DND-41 (cell line): Measurements from ENCODE around the gene NAV1.

Source experiments
- ATAC-seq: fragments of 200-7000 bp; cut with Tn5 transposase; 3 replicates; pipeline ENCODE4 v1.9.1; 2021; ENCODE audit warnings: low read depth; ENCODE audit not compliant: insufficient read depth
- DNase-seq: peaks from one replicate; pipeline ENCODE4 v3.0.0-alpha.2; 2020
- H2AFZ ChIP-seq: 2 replicates; pipeline ENCODE4 v1.6.0; 2012; ENCODE audit warnings: low read depth, low read length
- H3K27ac ChIP-seq: 2 replicates; pipeline ENCODE4 v1.5.1; 2012; ENCODE audit warnings: low read length, inconsistent platforms
- H3K27me3 ChIP-seq: fragments of 200-600 bp; sonication (generic); 2 replicates; pipeline ENCODE4 v1.6.0; 2012; ENCODE audit warnings: low read length, mild to moderate bottlenecking, inconsistent platforms; ENCODE audit not compliant: insufficient read depth, poor library complexity
- H3K36me3 ChIP-seq: 2 replicates; pipeline ENCODE4 v1.5.1; 2012; ENCODE audit warnings: low read length, inconsistent platforms; ENCODE audit not compliant: insufficient read depth
- H3K4me1 ChIP-seq: 2 replicates; pipeline ENCODE4 v1.5.1; 2012; ENCODE audit warnings: mild to moderate bottlenecking, low read length; ENCODE audit not compliant: insufficient read depth
- H3K4me2 ChIP-seq: 2 replicates; pipeline ENCODE4 v1.6.0; 2012; ENCODE audit warnings: mild to moderate bottlenecking, moderate library complexity, low read length, inconsistent platforms; ENCODE audit not compliant: insufficient read depth
- H3K4me3 ChIP-seq, 2 experiments: fragments of 200-600 bp in 1 of 2; shearing (Covaris generic) in 1 of 2; 2 replicates each; pipeline ENCODE4 v1.5.1; 2012 to 2016; ENCODE audit warnings: inconsistent platforms in 2 of 2, low read length in 2 of 2, mild to moderate bottlenecking in 2 of 2, low read depth in 1 of 2, moderate library complexity in 1 of 2
- H3K79me2 ChIP-seq: 2 replicates; pipeline ENCODE4 v1.6.0; 2012; ENCODE audit warnings: low read length, inconsistent platforms; ENCODE audit not compliant: insufficient read depth
- H3K9ac ChIP-seq: 2 replicates; pipeline ENCODE4 v1.6.0; 2012; ENCODE audit warnings: low read depth, mild to moderate bottlenecking, inconsistent platforms, low read length, moderate library complexity
- H3K9me3 ChIP-seq: 2 replicates; pipeline ENCODE4 v1.5.1; 2012; ENCODE audit warnings: low read length, moderate library complexity, mild to moderate bottlenecking, inconsistent platforms; ENCODE audit not compliant: insufficient read depth, severe bottlenecking
- H4K20me1 ChIP-seq: 2 replicates; pipeline ENCODE4 v1.6.0; 2012; ENCODE audit warnings: low read length; ENCODE audit not compliant: insufficient read depth
- EZH2 ChIP-seq: IDR thresholded peaks from 3 replicates; pipeline ENCODE4 v1.6.1; 2012; ENCODE audit warnings: borderline replicate concordance, low read depth, mild to moderate bottlenecking, moderate library complexity, low read length, inconsistent platforms; ENCODE audit not compliant: severe bottlenecking
- TF ChIP-seq, protein P1 (sequence below): IDR thresholded peaks from 2 replicates; pipeline ENCODE4 v1.5.1; 2012; ENCODE audit warnings: borderline replicate concordance, low read length, moderate library complexity, mild to moderate bottlenecking; ENCODE audit not compliant: poor library complexity, severe bottlenecking; ENCODE audit errors: extremely low read depth

NAV1 gene, protein sequence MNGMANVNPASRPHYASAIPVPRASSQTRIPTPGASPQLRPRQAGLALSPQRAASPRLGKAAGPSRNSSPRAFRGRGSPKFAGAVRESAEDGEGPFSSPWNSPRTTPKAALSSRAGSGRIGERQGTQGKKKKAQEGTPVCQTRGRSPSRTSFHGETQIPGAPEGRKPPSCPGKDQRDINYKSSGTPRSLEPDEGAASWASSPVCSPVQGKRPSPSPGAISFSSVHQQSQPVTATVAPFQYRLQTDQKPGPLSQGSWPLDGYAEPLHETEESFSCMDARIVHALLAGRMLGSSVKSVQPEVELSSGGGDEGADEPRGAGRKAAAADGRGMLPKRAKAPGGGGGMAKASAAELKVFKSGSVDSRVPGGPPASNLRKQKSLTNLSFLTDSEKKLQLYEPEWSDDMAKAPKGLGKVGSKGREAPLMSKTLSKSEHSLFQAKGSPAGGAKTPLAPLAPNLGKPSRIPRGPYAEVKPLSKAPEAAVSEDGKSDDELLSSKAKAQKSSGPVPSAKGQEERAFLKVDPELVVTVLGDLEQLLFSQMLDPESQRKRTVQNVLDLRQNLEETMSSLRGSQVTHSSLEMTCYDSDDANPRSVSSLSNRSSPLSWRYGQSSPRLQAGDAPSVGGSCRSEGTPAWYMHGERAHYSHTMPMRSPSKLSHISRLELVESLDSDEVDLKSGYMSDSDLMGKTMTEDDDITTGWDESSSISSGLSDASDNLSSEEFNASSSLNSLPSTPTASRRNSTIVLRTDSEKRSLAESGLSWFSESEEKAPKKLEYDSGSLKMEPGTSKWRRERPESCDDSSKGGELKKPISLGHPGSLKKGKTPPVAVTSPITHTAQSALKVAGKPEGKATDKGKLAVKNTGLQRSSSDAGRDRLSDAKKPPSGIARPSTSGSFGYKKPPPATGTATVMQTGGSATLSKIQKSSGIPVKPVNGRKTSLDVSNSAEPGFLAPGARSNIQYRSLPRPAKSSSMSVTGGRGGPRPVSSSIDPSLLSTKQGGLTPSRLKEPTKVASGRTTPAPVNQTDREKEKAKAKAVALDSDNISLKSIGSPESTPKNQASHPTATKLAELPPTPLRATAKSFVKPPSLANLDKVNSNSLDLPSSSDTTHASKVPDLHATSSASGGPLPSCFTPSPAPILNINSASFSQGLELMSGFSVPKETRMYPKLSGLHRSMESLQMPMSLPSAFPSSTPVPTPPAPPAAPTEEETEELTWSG (N-terminal part only)

DNA sequence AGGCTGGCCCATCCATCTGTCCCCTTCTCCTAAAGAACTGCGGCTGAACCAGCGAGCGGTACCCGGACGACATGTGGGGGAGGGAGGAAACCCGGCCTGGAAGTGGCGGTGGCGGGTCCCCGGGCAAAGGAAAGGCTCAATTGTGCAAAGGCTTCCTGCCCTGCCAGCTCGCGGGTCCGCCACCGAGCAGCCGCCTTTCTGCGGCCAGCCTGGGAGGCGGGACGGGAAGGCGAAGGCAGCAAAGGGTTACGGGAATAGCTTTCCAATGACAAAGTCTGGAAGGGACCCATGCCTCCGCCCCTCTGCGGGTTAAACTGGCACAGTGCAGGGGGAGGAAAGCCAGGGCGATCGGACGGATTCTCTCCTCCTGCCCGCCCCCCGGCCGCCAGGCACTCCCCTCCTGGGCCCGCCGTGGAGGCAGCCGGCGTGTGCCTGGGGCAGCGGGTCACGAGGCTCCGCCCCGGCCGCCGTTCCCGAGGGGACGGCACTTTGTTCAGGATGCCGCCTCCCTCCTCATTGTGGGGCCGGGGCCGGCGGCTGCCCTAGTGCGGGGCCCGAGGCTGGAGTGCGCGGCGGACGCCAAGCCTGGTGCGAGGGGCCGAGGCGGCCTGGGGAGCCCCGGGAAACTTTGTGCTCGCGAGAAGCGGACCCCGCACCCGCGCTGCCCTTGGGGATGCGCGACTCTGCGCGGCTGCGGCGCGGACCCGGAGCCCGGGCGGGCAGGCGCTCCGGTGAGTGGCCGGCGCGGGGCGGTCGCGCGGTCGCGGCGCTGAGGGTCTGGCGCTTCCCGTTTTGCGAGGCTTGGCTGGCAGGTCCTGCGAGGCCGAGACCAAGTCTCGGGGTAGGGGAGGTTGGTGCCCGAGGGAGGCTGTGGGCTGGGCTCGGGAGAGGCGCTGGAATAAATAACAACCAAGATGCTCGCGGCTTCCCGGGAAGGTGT, at the start of gene NAV1:
Gene NAV1, plus strand, starts transcription at position 516 of the 940 bp plus-strand sequence. CDS start 83,758 bp downstream, outside the sequence.
- Histone ChIP-seq H3K79me2 (no peaks in the 10 kb centered on the region), H3K4me3 (no peak within 1 kb of the TSS), H3K27ac (no peak within 1 kb of the TSS), H3K9me3 (no peaks in the 10 kb centered on the region), H2AFZ (no peak within 1 kb of the TSS), H3K9ac (no peak within 1 kb of the TSS), H4K20me1 (peaks cover 5% of the 10 kb centered on the region), H3K27me3 (peaks cover 32% of the 10 kb centered on the region), H3K4me2 (no peak within 1 kb of the TSS), H3K36me3 (no peaks in the 10 kb centered on the region), H3K4me1 (no peaks in the 10 kb centered on the region)
- TF ChIP-seq EZH2, result peak; percentile 64
- TF ChIP-seq, protein P1, sequence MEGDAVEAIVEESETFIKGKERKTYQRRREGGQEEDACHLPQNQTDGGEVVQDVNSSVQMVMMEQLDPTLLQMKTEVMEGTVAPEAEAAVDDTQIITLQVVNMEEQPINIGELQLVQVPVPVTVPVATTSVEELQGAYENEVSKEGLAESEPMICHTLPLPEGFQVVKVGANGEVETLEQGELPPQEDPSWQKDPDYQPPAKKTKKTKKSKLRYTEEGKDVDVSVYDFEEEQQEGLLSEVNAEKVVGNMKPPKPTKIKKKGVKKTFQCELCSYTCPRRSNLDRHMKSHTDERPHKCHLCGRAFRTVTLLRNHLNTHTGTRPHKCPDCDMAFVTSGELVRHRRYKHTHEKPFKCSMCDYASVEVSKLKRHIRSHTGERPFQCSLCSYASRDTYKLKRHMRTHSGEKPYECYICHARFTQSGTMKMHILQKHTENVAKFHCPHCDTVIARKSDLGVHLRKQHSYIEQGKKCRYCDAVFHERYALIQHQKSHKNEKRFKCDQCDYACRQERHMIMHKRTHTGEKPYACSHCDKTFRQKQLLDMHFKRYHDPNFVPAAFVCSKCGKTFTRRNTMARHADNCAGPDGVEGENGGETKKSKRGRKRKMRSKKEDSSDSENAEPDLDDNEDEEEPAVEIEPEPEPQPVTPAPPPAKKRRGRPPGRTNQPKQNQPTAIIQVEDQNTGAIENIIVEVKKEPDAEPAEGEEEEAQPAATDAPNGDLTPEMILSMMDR, result no peak
- DNase-seq (no peak), ATAC-seq (no peak)

DNA sequence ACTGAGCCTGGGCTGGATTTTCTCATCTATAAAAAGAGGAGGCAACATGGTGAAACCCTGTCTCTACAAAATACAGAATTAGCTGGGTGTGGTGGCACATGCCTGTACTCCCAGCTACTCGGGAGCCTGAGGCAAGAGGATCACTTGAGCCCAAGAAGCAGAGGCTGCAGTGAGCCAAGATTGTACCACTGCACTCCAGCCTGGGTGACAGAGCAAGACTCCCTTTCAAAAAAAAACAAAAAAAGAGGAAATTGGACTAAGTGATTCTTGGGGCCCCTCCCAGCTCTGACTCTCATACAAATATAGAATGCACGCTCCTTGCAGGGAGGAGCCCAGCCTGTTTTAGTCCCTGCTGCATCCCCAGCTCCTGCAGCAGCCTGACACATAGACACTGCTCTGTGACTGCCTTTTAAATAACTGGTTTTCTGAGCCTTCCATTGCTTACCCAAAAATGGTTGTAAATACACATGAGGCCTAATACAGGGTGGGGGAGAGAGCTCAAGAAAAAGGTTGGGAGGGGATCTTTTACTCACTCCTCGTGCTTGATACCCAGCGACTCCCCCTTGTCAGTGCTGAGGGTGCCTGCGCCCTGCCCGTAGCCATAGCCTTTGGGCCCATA, 49.2 kb upstream of the NAV1 start:
- Histone ChIP-seq H3K27me3 (no peaks in the 10 kb centered on the region), H3K79me2 (no peaks in the 10 kb centered on the region), H4K20me1 (peaks cover 3% of the 10 kb centered on the region; the same call in 1 of the 2 replicates), H3K36me3 (peaks cover 75% of the 10 kb centered on the region), H3K9me3 (no peaks in the 10 kb centered on the region), H3K4me1 (no peaks in the 10 kb centered on the region), H3K9ac (no peak overlapping the region), H3K4me2 (no peak overlapping the region), H3K27ac (no peak overlapping the region), H3K4me3 (no peak overlapping the region), H2AFZ (no peak overlapping the region)
- DNase-seq, result no peak
- ATAC-seq, result no peak
- TF ChIP-seq, protein P1, result no peak
- TF ChIP-seq EZH2, result no peak

DNA sequence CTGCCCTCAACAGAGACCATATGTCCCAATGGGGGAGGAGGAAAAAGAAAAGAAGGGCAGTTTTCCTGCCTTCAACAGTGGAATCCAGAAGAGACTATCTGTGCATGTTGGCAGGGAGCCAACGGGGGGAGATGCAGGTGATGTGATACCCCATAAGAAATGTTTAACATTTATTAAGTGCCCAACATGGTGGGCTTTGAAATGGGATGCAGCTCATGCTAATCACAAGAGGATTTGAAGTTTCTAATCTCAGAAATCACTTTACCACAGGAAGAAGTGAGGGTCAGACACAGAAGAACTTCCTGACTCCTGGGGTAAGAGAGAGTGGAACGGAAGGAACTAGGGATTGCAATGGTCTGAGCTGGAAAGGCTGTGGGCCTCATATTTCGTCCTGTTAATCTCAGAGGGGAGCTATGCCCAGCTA, 48.2 kb upstream of the NAV1 start:
- TF ChIP-seq EZH2, result no peak
- TF ChIP-seq, protein P1, result no peak
- Histone ChIP-seq H3K9ac (no peak overlapping the region), H3K4me3 (no peak overlapping the region), H3K4me2 (no peak overlapping the region), H3K27ac (no peak overlapping the region), H3K9me3 (no peaks in the 10 kb centered on the region), H3K36me3 (peaks cover 75% of the 10 kb centered on the region), H3K27me3 (no peaks in the 10 kb centered on the region), H3K4me1 (no peaks in the 10 kb centered on the region), H2AFZ (no peak overlapping the region), H3K79me2 (no peaks in the 10 kb centered on the region), H4K20me1 (peaks cover 3% of the 10 kb centered on the region; the same call in 1 of the 2 replicates)
- ATAC-seq (no peak), DNase-seq (no peak)
